ENCODE results near the gene IGF1R. TPM values are rescaled to one million over a fixed set of nuclear protein-coding genes. Genes with fewer than 3 reads are reported as not detected.

The IGF1R gene
- total and polyA plus RNA-seq, 4 donors: 5.9 to 154 (median 27.6) TPM

DNA sequence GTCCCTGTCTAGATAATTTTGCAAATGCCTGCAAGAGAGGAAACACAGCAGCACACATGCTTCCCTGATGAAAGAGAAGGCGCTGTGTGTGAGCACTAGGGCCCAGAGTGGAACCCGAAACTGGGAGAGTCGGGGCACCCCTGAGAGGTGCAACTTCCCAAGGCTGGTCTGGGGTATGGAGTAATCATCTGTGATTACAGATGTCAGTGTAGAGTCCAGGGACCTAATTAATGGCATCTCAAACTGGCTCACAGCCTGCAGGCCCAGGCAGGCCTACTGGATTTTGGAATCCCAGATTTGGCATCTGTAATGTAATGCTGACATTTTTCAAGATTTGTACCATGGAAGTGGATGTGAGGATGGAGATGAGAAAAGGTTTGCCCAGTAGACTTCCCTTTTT, 329.8 kb downstream of the IGF1R start:
- Histone ChIP-seq H3K36me3 (ENCODE audit: control insufficient read depth in 4 of 4, insufficient read depth in 4 of 4, low read length in 4 of 4) (no peaks in the 10 kb centered on the region), H3K27me3 (ENCODE audit: control insufficient read depth in 3 of 3, insufficient read depth in 3 of 3, low read length in 2 of 3) (no peaks in the 10 kb centered on the region), H3K4me3 (no peak overlapping the region), H3K9ac (ENCODE audit: insufficient read depth in 1 of 2, low read length in 2 of 2) (no peak overlapping the region), H3K9me3 (ENCODE audit: control insufficient read depth in 4 of 4, insufficient read depth in 3 of 4, low read length in 3 of 4) (no peaks in the 10 kb centered on the region), H3K27ac (ENCODE audit: low read depth in 1 of 2, low read length in 1 of 2) (no peak overlapping the region), H3K4me1 (ENCODE audit: control insufficient read depth in 5 of 5, insufficient read depth in 5 of 5, low read length in 5 of 5) (peaks cover 0 to under 1% (median 0%) of the 10 kb centered on the region in 5 donors)
- WGBS, 2 donors: 54 to 91% methylated on average over 3 of the region's 3 CpGs
- TF ChIP-seq, protein P1, sequence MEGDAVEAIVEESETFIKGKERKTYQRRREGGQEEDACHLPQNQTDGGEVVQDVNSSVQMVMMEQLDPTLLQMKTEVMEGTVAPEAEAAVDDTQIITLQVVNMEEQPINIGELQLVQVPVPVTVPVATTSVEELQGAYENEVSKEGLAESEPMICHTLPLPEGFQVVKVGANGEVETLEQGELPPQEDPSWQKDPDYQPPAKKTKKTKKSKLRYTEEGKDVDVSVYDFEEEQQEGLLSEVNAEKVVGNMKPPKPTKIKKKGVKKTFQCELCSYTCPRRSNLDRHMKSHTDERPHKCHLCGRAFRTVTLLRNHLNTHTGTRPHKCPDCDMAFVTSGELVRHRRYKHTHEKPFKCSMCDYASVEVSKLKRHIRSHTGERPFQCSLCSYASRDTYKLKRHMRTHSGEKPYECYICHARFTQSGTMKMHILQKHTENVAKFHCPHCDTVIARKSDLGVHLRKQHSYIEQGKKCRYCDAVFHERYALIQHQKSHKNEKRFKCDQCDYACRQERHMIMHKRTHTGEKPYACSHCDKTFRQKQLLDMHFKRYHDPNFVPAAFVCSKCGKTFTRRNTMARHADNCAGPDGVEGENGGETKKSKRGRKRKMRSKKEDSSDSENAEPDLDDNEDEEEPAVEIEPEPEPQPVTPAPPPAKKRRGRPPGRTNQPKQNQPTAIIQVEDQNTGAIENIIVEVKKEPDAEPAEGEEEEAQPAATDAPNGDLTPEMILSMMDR (IDR thresholded peaks at IDR 0.05; ENCODE audit: control extremely low read depth, extremely low read depth): no peak
- ATAC-seq (ENCODE audit: insufficient read depth, low FRiP score) (no peak), DNase-seq (no peak)

DNA sequence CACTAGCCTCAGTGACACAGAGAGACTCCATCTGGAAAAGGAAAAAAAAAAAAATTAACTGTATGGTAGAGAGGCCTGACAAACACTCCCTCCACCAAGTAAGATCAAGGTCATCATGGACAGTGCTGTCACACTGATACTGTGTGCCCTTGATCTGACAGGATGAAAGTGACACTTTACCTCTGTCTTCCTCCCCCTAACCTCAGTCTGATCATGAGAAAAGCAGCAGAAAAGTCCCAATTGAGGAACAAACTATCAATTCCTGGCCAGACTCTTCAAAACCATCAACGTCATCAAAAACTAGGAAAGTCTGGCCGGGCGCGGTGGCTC, 332.5 kb downstream of the IGF1R start:
- Histone ChIP-seq H3K36me3 (ENCODE audit: control insufficient read depth in 4 of 4, insufficient read depth in 4 of 4, low read length in 4 of 4) (no peaks in the 10 kb centered on the region), H3K27ac (ENCODE audit: low read depth in 1 of 2, low read length in 1 of 2) (no peak overlapping the region), H3K9me3 (ENCODE audit: control insufficient read depth in 4 of 4, insufficient read depth in 3 of 4, low read length in 3 of 4) (no peaks in the 10 kb centered on the region), H3K27me3 (ENCODE audit: control insufficient read depth in 3 of 3, insufficient read depth in 3 of 3, low read length in 2 of 3) (no peaks in the 10 kb centered on the region), H3K4me3 (no peak overlapping the region), H3K9ac (ENCODE audit: insufficient read depth in 1 of 2, low read length in 2 of 2) (no peak overlapping the region), H3K4me1 (ENCODE audit: control insufficient read depth in 5 of 5, insufficient read depth in 5 of 5, low read length in 5 of 5) (peaks cover 0 to 9% (median 3%) of the 10 kb centered on the region in 5 donors)
- 94% methylated on average over 4 of the region's 4 CpGs for WGBS, 2 donors
- DNase-seq (peak in 1 of 3 donors; percentile 35), ATAC-seq (ENCODE audit: insufficient read depth, low FRiP score) (no peak)
- TF ChIP-seq, protein P1 (IDR thresholded peaks at IDR 0.05; ENCODE audit: control extremely low read depth, extremely low read depth): no peak

DNA sequence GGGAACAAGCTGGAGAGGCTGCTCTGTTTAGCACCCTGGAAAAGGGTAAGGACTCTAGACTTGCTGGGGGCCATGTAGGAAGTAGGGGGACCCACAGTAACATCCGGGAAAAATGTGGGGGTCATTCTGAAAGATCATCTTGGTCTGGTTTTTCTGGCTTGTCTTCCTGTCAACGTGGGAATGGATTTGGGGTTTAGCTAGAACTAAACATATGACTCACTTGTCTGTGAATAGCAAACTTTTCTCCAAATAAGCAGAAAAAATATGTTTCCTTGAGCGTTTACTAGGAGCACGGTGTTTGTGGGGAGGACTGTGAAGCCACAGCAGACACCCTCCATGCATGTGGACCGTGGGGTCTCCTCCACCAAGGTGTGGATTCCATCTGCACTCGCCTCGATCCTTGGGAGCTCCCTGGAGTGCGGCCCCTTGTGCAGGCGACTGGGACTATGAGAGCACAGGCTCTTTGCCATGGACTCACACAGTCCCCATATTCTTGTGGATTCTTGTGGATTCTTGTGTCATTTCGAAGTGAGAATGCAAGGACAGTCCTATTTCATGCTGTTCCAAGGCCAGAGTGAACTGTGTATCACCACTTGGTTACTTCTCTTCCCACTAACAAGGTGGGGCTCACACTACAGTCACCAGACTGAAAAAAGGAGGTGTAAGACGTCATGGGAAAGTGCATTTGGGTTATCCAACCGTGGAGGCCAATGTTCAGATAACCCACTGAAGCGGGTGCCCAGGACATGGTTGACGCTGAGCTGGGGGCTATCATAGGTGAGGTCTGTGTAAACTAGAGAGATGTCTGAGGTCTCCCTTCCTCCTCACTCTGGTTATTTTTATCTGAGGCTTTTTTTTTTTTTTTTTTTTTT, 333.7 kb downstream of the IGF1R start:
- no peak for DNase-seq
- Histone ChIP-seq H3K9ac (ENCODE audit: insufficient read depth in 1 of 2, low read length in 2 of 2) (no peak overlapping the region), H3K36me3 (ENCODE audit: control insufficient read depth in 4 of 4, insufficient read depth in 4 of 4, low read length in 4 of 4) (no peaks in the 10 kb centered on the region), H3K4me1 (ENCODE audit: control insufficient read depth in 5 of 5, insufficient read depth in 5 of 5, low read length in 5 of 5) (peaks cover 0 to 9% (median 3%) of the 10 kb centered on the region in 5 donors), H3K4me3 (no peak overlapping the region), H3K9me3 (ENCODE audit: control insufficient read depth in 4 of 4, insufficient read depth in 3 of 4, low read length in 3 of 4) (peaks cover 0 to 5% (median 2%) of the 10 kb centered on the region in 4 donors), H3K27ac (ENCODE audit: low read depth in 1 of 2, low read length in 1 of 2) (peak overlapping the region in 1 of 2 donors; percentile 15), H3K27me3 (ENCODE audit: control insufficient read depth in 3 of 3, insufficient read depth in 3 of 3, low read length in 2 of 3) (no peaks in the 10 kb centered on the region)
- no peak for ATAC-seq (ENCODE audit: insufficient read depth, low FRiP score)
- TF ChIP-seq, protein P1 (IDR thresholded peaks at IDR 0.05; ENCODE audit: control extremely low read depth, extremely low read depth): no peak
- WGBS, 2 donors: 80 to 84% methylated on average over 14 of the region's 14 CpGs

Measured in lung (tissue), 12 donors.